ENCODE data around the gene GSTM3. TPM values are rescaled to one million over a fixed set of nuclear protein-coding genes. Genes with fewer than 3 reads are reported as not detected.

The GSTM3 gene
- total and polyA plus RNA-seq, 2 of the 13 experiments (the other 11 are each of a cell fraction or from before 2014, with no cell fraction given): 127 to 142 TPM

DNA sequence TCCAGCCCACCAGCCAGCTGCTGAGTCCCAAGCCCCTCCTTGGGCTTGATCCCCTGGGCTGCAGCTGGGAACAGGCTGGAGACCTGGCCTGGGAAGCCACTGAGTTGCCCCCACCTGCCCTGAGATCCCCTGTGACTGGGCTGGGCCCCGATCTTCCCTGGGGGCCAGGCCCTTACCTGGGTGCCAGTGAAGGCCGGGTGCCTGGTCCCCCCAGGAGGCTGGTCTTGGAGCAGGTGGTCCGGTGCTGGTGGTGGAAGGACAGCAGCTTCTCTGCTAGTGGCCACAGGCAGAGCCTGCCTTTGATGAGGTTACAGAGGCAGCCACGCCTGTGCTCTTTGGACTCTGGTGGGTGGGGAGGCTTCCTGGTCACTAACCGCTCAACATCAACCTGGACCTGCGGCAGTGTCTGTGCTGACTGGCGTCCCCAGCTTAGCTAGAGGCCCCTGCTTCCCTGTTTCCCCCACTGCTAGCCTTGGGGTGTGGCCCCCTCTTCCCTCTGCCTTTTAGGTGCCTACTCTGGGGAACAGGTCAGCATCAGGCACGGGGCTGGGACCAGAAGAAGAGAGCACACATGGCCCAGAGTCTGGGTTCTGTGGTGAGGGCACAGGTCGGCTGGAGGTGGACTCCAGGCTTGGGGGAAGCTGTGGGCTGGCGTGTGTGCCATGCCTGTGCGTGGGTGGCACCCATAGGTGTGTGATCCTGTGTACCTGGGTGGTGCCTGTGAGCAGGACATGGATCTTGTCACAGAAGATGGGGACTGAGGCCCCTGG, 23.0 kb upstream of the GSTM3 start, which contains the start of gene EPS8L3 (continued):
- TF ChIP-seq, protein P1, sequence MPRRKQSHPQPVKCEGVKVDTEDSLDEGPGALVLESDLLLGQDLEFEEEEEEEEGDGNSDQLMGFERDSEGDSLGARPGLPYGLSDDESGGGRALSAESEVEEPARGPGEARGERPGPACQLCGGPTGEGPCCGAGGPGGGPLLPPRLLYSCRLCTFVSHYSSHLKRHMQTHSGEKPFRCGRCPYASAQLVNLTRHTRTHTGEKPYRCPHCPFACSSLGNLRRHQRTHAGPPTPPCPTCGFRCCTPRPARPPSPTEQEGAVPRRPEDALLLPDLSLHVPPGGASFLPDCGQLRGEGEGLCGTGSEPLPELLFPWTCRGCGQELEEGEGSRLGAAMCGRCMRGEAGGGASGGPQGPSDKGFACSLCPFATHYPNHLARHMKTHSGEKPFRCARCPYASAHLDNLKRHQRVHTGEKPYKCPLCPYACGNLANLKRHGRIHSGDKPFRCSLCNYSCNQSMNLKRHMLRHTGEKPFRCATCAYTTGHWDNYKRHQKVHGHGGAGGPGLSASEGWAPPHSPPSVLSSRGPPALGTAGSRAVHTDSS (CRISPR knock-in tag; conservative IDR thresholded peaks at IDR 0.05): no peak
- TF ChIP-seq SETDB1 (CRISPR knock-in tag; IDR thresholded peaks at IDR 0.05; ENCODE audit: borderline replicate concordance) (no peak; the same call in 1 of the 2 replicates), SYNCRIP (IDR thresholded peaks at IDR 0.05; ENCODE audit: insufficient read depth, low read depth, low read length) (no peak), MTF1 (CRISPR knock-in tag; IDR thresholded peaks at IDR 0.05) (no peak), ELF4 (CRISPR knock-in tag; IDR thresholded peaks at IDR 0.05; ENCODE audit: borderline replicate concordance) (0 out of 2 replicates have a peak, but pooled peaks have one; percentile 50), HMGA1 (CRISPR knock-in tag; conservative IDR thresholded peaks at IDR 0.05) (no peak), ZNF772 (CRISPR knock-in tag; IDR thresholded peaks at IDR 0.05) (peak; percentile 92), HNRNPK (IDR thresholded peaks at IDR 0.05; ENCODE audit: low read depth, low read length, poor library complexity, severe bottlenecking) (no peak), RFX5 (IDR thresholded peaks at IDR 0.05; ENCODE audit: low read depth, low read length) (no peak), ZNF530 (CRISPR knock-in tag; IDR thresholded peaks at IDR 0.05; ENCODE audit: low read depth) (no peak), FLYWCH1 (CRISPR knock-in tag; IDR thresholded peaks at IDR 0.05) (no peak), KDM1A (CRISPR knock-in tag; IDR thresholded peaks at IDR 0.05) (peak; percentile 72), RARA (CRISPR knock-in tag; IDR thresholded peaks at IDR 0.05) (peak; percentile 49; the same call in 1 of the 2 replicates), ZNF589 (CRISPR knock-in tag; conservative IDR thresholded peaks at IDR 0.05) (no peak), MED13 (CRISPR knock-in tag; IDR thresholded peaks at IDR 0.05) (no peak)
- TF ChIP-seq, protein P2, sequence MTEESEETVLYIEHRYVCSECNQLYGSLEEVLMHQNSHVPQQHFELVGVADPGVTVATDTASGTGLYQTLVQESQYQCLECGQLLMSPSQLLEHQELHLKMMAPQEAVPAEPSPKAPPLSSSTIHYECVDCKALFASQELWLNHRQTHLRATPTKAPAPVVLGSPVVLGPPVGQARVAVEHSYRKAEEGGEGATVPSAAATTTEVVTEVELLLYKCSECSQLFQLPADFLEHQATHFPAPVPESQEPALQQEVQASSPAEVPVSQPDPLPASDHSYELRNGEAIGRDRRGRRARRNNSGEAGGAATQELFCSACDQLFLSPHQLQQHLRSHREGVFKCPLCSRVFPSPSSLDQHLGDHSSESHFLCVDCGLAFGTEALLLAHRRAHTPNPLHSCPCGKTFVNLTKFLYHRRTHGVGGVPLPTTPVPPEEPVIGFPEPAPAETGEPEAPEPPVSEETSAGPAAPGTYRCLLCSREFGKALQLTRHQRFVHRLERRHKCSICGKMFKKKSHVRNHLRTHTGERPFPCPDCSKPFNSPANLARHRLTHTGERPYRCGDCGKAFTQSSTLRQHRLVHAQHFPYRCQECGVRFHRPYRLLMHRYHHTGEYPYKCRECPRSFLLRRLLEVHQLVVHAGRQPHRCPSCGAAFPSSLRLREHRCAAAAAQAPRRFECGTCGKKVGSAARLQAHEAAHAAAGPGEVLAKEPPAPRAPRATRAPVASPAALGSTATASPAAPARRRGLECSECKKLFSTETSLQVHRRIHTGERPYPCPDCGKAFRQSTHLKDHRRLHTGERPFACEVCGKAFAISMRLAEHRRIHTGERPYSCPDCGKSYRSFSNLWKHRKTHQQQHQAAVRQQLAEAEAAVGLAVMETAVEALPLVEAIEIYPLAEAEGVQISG (CRISPR knock-in tag; IDR thresholded peaks at IDR 0.05): peak; percentile 63
- TF ChIP-seq, protein P3, sequence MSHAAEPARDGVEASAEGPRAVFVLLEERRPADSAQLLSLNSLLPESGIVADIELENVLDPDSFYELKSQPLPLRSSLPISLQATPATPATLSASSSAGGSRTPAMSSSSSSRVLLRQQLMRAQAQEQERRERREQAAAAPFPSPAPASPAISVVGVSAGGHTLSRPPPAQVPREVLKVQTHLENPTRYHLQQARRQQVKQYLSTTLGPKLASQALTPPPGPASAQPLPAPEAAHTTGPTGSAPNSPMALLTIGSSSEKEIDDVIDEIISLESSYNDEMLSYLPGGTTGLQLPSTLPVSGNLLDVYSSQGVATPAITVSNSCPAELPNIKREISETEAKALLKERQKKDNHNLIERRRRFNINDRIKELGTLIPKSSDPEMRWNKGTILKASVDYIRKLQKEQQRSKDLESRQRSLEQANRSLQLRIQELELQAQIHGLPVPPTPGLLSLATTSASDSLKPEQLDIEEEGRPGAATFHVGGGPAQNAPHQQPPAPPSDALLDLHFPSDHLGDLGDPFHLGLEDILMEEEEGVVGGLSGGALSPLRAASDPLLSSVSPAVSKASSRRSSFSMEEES (CRISPR knock-in tag; IDR thresholded peaks at IDR 0.05): peak; percentile 75; the same call in 1 of the 2 replicates
- TF ChIP-seq, protein P4, sequence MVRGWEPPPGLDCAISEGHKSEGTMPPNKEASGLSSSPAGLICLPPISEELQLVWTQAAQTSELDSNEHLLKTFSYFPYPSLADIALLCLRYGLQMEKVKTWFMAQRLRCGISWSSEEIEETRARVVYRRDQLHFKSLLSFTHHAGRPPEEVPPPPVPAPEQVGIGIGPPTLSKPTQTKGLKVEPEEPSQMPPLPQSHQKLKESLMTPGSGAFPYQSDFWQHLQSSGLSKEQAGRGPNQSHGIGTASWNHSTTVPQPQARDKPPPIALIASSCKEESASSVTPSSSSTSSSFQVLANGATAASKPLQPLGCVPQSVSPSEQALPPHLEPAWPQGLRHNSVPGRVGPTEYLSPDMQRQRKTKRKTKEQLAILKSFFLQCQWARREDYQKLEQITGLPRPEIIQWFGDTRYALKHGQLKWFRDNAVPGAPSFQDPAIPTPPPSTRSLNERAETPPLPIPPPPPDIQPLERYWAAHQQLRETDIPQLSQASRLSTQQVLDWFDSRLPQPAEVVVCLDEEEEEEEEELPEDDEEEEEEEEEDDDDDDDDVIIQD (CRISPR knock-in tag; IDR thresholded peaks at IDR 0.05; ENCODE audit: low read depth): 0 out of 2 replicates have a peak, but pooled peaks have one; percentile 36
- TF ChIP-seq, protein P5, sequence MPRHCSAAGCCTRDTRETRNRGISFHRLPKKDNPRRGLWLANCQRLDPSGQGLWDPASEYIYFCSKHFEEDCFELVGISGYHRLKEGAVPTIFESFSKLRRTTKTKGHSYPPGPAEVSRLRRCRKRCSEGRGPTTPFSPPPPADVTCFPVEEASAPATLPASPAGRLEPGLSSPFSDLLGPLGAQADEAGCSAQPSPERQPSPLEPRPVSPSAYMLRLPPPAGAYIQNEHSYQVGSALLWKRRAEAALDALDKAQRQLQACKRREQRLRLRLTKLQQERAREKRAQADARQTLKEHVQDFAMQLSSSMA (CRISPR knock-in tag; IDR thresholded peaks at IDR 0.05): peak; percentile 80; the same call in 1 of the 2 replicates
- TF ChIP-seq, protein P6, sequence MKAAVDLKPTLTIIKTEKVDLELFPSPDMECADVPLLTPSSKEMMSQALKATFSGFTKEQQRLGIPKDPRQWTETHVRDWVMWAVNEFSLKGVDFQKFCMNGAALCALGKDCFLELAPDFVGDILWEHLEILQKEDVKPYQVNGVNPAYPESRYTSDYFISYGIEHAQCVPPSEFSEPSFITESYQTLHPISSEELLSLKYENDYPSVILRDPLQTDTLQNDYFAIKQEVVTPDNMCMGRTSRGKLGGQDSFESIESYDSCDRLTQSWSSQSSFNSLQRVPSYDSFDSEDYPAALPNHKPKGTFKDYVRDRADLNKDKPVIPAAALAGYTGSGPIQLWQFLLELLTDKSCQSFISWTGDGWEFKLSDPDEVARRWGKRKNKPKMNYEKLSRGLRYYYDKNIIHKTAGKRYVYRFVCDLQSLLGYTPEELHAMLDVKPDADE (CRISPR knock-in tag; IDR thresholded peaks at IDR 0.05): no peak

All from HepG2 (cell line).